ENCODE data around the gene TOX3.

Gene TOX3

GRCh38 chr16:52547004-52547833 lies at the start of gene TOX3:
TSS of gene TOX3 (minus strand) at chr16:52547143. CDS start at chr16:52546723, 420 bp downstream.
- no peak for DNase-seq

- DNase-seq = no peak
These were observed 45.8 kb upstream of the TOX3 start for GRCh38 chr16:52592778-52593177.

GRCh38 chr16:52591934-52592592 lies 45.1 kb upstream of the TOX3 start:
- no peak for DNase-seq

- DNase-seq = no peak
These were observed 44.5 kb upstream of the TOX3 start for GRCh38 chr16:52591471-52591870.

GRCh38 chr16:52586159-52586558 lies 39.2 kb upstream of the TOX3 start:
- no peak for DNase-seq

GRCh38 chr16:52584354-52585320 lies 37.7 kb upstream of the TOX3 start:
- no peak for DNase-seq

- DNase-seq = no peak
These were observed 34.6 kb upstream of the TOX3 start for GRCh38 chr16:52581530-52581929.

- DNase-seq = no peak
These were observed 33.5 kb upstream of the TOX3 start for GRCh38 chr16:52580488-52580887.

- no peak for DNase-seq
These were observed 32.0 kb upstream of the TOX3 start for GRCh38 chr16:52578829-52579498.

GRCh38 chr16:52578007-52578828 lies 31.3 kb upstream of the TOX3 start:
- DNase-seq = no peak

- DNase-seq = no peak
These were observed 30.3 kb upstream of the TOX3 start for GRCh38 chr16:52577130-52577706.

GRCh38 chr16:52573365-52574299 lies 26.7 kb upstream of the TOX3 start:
- DNase-seq = no peak

- DNase-seq = no peak
These were observed 25.7 kb upstream of the TOX3 start for GRCh38 chr16:52572656-52573055.

GRCh38 chr16:52570495-52571091 lies 23.6 kb upstream of the TOX3 start:
- no peak for DNase-seq

GRCh38 chr16:52569701-52570100 lies 22.8 kb upstream of the TOX3 start:
- no peak for DNase-seq

GRCh38 chr16:52568983-52569690 lies 22.2 kb upstream of the TOX3 start:
- DNase-seq = no peak

- no peak for DNase-seq
These were observed 21.6 kb upstream of the TOX3 start for GRCh38 chr16:52568495-52568894.

GRCh38 chr16:52567193-52567592 lies 20.2 kb upstream of the TOX3 start:
- no peak for DNase-seq

All from SIG-M5 (cell line).